HepG2 (cell line): ENCODE measurements around the gene MRPL38. TPM values are rescaled to one million over a fixed set of nuclear protein-coding genes. Genes with fewer than 3 reads are reported as not detected.

Source experiments
- CBFB ChIP-seq: sonication (generic); formaldehyde crosslinking; IDR thresholded peaks from 2 replicates; pipeline ENCODE4 v1.4.0; 2020; ENCODE audit warnings: missing genetic modification reagents
- CEBPG ChIP-seq: IDR thresholded peaks from 2 replicates; pipeline ENCODE4 v1.6.1; 2016
- HIC2 ChIP-seq: sonication (generic); formaldehyde crosslinking; IDR thresholded peaks from 2 replicates; pipeline ENCODE4 v1.9.0; 2022; ENCODE audit warnings: low read depth, missing genetic modification reagents
- KLF11 ChIP-seq: IDR thresholded peaks from 2 replicates; pipeline ENCODE4 v1.6.1; 2016; ENCODE audit warnings: missing compliant biosample characterization
- NFYC ChIP-seq: IDR thresholded peaks from 2 replicates; pipeline ENCODE4 v1.6.1; 2016; ENCODE audit warnings: missing genetic modification reagents, missing compliant biosample characterization
- RFX3 ChIP-seq: IDR thresholded peaks from 2 replicates; pipeline ENCODE4 v1.6.1; 2016; ENCODE audit warnings: missing biosample characterization, missing genetic modification reagents
- SIX4 ChIP-seq: sonication (generic); formaldehyde crosslinking; IDR thresholded peaks from 2 replicates; pipeline ENCODE4 v1.4.0; 2020; ENCODE audit warnings: missing genetic modification reagents
- SRSF4 ChIP-seq: fragments of 200-400 bp; formaldehyde crosslinking; IDR thresholded peaks from one replicate; pipeline ENCODE4 v1.6.1; 2018; ENCODE audit warnings: mild to moderate bottlenecking, low read depth, low read length, moderate library complexity; ENCODE audit not compliant: poor library complexity, severe bottlenecking
- TCF7 ChIP-seq: sonication (generic); IDR thresholded peaks from 2 replicates; pipeline ENCODE4 v1.6.1; 2016; ENCODE audit warnings: antibody characterized with exemption, low read depth
- TEAD3 ChIP-seq: optimal IDR thresholded peaks from 2 replicates; pipeline ENCODE3; 2016; ENCODE audit warnings: borderline replicate concordance
- ZBTB7B ChIP-seq: sonication (generic); formaldehyde crosslinking; IDR thresholded peaks from 2 replicates; pipeline ENCODE4 v1.4.0; 2020; ENCODE audit warnings: missing genetic modification reagents
- ZNF180 ChIP-seq: sonication (generic); formaldehyde crosslinking; IDR thresholded peaks from 2 replicates; pipeline ENCODE4 v1.4.0; 2020; ENCODE audit warnings: low read depth, missing genetic modification reagents, borderline replicate concordance
- ZNF720 ChIP-seq: sonication (generic); formaldehyde crosslinking; IDR thresholded peaks from 2 replicates; pipeline ENCODE4 v1.4.0; 2020; ENCODE audit warnings: missing genetic modification reagents
- ZNF780A ChIP-seq: sonication (generic); formaldehyde crosslinking; IDR thresholded peaks from 2 replicates; pipeline ENCODE4 v1.8.0; 2022; ENCODE audit warnings: mild to moderate bottlenecking, missing genetic modification reagents, moderate library complexity
- ZNF878 ChIP-seq: sonication (generic); formaldehyde crosslinking; IDR thresholded peaks from 2 replicates; pipeline ENCODE4 v1.8.1; 2023; ENCODE audit warnings: mild to moderate bottlenecking, missing genetic modification reagents, moderate library complexity
- polyA plus RNA-seq, 8 experiments: library from polyadenylated mRNA; depleted of rRNA in 3 of 8; stranded (reverse) in 7 of 8; unstranded in 1 of 8; fragments of >200 nt; fragmentation: Illumina TruSeq in 4 of 8; extraction: Trizol in 4 of 8; gene quantifications; 2 replicates each; pipeline versions ENCODE4 v1.2.1 to v1.2.3, GENCODE V29; 2011 to 2016; ENCODE audit warnings: low read depth in 4 of 8, missing spikeins in 1 of 8, mixed read lengths in 1 of 8; ENCODE audit not compliant: insufficient read depth in 1 of 8
- total RNA-seq, 5 experiments: library from RNA; depleted of rRNA; stranded (reverse); fragments of >200 nt; fragmentation: Illumina TruSeq; extraction: Trizol; gene quantifications; 2 replicates each; pipeline ENCODE4 v1.2.3, GENCODE V29; 2016; ENCODE audit warnings: low read depth in 1 of 5
- TF ChIP-seq, protein P1 (sequence below): sonication (generic); formaldehyde crosslinking; IDR thresholded peaks from 2 replicates; pipeline ENCODE4 v1.5.0; 2020; ENCODE audit warnings: missing genetic modification reagents, mild to moderate bottlenecking, borderline replicate concordance
- TF ChIP-seq, protein P2 (sequence below): sonication (generic); formaldehyde crosslinking; IDR thresholded peaks from 2 replicates; pipeline ENCODE4 v1.4.0; 2020; ENCODE audit warnings: missing genetic modification reagents; ENCODE audit errors: not compliant biosample characterization
- TF ChIP-seq, protein P3 (sequence below): sonication (generic); formaldehyde crosslinking; IDR thresholded peaks from 2 replicates; pipeline ENCODE4 v1.4.0; 2020; ENCODE audit warnings: mild to moderate bottlenecking, missing genetic modification reagents
- TF ChIP-seq, protein P4 (sequence below): sonication (generic); formaldehyde crosslinking; IDR thresholded peaks from 2 replicates; pipeline ENCODE4 v1.8.1; 2023; ENCODE audit warnings: mild to moderate bottlenecking, missing genetic modification reagents
- TF ChIP-seq, protein P5 (sequence below): sonication (generic); formaldehyde crosslinking; IDR thresholded peaks from 2 replicates; pipeline ENCODE4 v1.4.0; 2020; ENCODE audit warnings: mild to moderate bottlenecking, missing genetic modification reagents

MRPL38 gene
- total and polyA plus RNA-seq, 2 of the 13 experiments (the other 11 are each of a cell fraction or from before 2014, with no cell fraction given): 83.7 to 125 TPM

DNA sequence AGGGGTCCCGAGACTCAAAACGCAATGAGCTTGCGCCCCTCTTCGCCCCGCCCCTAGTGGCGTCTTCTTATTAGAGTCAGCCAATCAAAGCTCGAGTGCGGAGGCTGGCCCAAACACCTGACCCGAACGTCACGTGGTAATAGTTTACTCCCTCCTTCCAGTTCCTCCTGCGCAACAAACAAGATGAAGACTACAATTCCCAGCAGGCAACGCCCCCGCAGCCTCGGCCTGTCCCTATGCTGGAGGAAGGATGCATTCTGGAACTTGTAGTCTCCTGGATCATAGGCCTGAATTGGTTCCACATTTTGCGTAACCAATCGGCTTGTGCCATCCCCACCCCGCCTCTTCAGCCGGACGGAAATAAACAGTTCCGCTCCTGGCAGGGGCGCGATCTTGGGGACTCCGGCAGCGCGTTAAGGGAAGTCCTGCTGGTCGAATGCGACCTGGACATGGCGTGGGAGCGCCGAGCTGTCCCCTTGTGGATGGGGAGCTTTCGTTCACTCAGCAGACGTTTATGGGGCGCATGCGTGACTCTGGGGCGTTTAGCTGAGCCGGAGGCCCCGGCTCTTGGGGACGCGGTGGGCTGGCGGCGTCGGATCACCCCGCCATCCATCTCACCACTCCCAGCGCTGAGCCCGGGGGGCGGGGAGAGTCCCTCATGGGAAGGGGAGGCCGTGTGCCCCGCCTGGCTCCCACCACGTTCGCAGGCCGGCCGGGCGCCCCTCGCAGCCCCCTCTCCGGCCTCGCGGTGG, 49.2 kb downstream of the MRPL38 start, which contains the start of gene WBP2 (continued):
- no peak for TF ChIP-seq HIC2 (CRISPR knock-in tag)
- peak; percentile 60; the same call in 1 of the 2 replicates for TF ChIP-seq SIX4 (CRISPR knock-in tag)
- TF ChIP-seq ZNF780A (CRISPR knock-in tag): no peak
- no peak for TF ChIP-seq TEAD3 (CRISPR knock-in tag)
- TF ChIP-seq ZNF720 (CRISPR knock-in tag): no peak
- TF ChIP-seq CBFB (CRISPR knock-in tag): peak; percentile 63
- peak; percentile 88 for TF ChIP-seq KLF11 (CRISPR knock-in tag)
- TF ChIP-seq ZBTB7B (CRISPR knock-in tag): peak; percentile 99; the same call in 1 of the 2 replicates
- peak; percentile 41; the same call in 1 of the 2 replicates for TF ChIP-seq ZNF180
- peak; percentile 88 for TF ChIP-seq CEBPG (CRISPR knock-in tag)
- peak; percentile 2; the same call in 1 of the 2 replicates for TF ChIP-seq RFX3 (CRISPR knock-in tag)
- no peak for TF ChIP-seq SRSF4
- TF ChIP-seq, protein P1, sequence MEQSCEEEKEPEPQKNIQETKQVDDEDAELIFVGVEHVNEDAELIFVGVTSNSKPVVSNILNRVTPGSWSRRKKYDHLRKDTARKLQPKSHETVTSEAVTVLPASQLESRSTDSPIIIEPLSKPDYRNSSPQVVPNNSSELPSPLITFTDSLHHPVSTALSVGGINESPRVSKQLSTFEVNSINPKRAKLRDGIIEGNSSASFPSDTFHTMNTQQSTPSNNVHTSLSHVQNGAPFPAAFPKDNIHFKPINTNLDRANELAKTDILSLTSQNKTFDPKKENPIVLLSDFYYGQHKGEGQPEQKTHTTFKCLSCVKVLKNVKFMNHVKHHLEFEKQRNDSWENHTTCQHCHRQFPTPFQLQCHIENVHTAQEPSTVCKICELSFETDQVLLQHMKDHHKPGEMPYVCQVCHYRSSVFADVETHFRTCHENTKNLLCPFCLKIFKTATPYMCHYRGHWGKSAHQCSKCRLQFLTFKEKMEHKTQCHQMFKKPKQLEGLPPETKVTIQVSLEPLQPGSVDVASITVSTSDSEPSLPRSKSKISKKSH (CRISPR knock-in tag): no peak
- TF ChIP-seq TCF7: no peak
- peak; percentile 92 for TF ChIP-seq NFYC (CRISPR knock-in tag)
- TF ChIP-seq, protein P2, sequence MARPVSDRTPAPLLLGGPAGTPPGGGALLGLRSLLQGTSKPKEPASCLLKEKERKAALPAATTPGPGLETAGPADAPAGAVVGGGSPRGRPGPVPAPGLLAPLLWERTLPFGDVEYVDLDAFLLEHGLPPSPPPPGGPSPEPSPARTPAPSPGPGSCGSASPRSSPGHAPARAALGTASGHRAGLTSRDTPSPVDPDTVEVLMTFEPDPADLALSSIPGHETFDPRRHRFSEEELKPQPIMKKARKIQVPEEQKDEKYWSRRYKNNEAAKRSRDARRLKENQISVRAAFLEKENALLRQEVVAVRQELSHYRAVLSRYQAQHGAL (CRISPR knock-in tag): no peak
- TF ChIP-seq ZNF878: no peak
- TF ChIP-seq, protein P3, sequence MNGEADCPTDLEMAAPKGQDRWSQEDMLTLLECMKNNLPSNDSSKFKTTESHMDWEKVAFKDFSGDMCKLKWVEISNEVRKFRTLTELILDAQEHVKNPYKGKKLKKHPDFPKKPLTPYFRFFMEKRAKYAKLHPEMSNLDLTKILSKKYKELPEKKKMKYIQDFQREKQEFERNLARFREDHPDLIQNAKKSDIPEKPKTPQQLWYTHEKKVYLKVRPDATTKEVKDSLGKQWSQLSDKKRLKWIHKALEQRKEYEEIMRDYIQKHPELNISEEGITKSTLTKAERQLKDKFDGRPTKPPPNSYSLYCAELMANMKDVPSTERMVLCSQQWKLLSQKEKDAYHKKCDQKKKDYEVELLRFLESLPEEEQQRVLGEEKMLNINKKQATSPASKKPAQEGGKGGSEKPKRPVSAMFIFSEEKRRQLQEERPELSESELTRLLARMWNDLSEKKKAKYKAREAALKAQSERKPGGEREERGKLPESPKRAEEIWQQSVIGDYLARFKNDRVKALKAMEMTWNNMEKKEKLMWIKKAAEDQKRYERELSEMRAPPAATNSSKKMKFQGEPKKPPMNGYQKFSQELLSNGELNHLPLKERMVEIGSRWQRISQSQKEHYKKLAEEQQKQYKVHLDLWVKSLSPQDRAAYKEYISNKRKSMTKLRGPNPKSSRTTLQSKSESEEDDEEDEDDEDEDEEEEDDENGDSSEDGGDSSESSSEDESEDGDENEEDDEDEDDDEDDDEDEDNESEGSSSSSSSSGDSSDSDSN (CRISPR knock-in tag): peak; percentile 89
- TF ChIP-seq, protein P4, sequence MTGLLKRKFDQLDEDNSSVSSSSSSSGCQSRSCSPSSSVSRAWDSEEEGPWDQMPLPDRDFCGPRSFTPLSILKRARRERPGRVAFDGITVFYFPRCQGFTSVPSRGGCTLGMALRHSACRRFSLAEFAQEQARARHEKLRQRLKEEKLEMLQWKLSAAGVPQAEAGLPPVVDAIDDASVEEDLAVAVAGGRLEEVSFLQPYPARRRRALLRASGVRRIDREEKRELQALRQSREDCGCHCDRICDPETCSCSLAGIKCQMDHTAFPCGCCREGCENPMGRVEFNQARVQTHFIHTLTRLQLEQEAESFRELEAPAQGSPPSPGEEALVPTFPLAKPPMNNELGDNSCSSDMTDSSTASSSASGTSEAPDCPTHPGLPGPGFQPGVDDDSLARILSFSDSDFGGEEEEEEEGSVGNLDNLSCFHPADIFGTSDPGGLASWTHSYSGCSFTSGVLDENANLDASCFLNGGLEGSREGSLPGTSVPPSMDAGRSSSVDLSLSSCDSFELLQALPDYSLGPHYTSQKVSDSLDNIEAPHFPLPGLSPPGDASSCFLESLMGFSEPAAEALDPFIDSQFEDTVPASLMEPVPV (CRISPR knock-in tag): peak; percentile 97
- TF ChIP-seq, protein P5, sequence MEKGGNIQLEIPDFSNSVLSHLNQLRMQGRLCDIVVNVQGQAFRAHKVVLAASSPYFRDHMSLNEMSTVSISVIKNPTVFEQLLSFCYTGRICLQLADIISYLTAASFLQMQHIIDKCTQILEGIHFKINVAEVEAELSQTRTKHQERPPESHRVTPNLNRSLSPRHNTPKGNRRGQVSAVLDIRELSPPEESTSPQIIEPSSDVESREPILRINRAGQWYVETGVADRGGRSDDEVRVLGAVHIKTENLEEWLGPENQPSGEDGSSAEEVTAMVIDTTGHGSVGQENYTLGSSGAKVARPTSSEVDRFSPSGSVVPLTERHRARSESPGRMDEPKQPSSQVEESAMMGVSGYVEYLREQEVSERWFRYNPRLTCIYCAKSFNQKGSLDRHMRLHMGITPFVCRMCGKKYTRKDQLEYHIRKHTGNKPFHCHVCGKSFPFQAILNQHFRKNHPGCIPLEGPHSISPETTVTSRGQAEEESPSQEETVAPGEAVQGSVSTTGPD (CRISPR knock-in tag): 0 out of 2 replicates have a peak, but pooled peaks have one; percentile 57
